Measurements from ENCODE around the gene PRUNE2.

- TF ChIP-seq EP300 (IDR thresholded peaks at IDR 0.05) (no peak), CTCF (IDR thresholded peaks at IDR 0.05) (no peak), POLR2A (IDR thresholded peaks at IDR 0.05) (no peak)
These were observed 141.8 kb downstream of the PRUNE2 start, which contains the start of gene PCA3 for GRCh38 chr9:76764138-76764537.
